Keratinocyte (primary cell): ENCODE data around the gene MBTPS1.

Source experiments
- EZH2 ChIP-seq: IDR thresholded peaks from one replicate; pipeline ENCODE4 v1.6.1; 2012; ENCODE audit warnings: inconsistent platforms, mild to moderate bottlenecking, low read length, moderate library complexity
- TF ChIP-seq, protein P1 (sequence below), 3 experiments: IDR thresholded peaks in 1 of 3; conservative IDR thresholded peaks in 1 of 3; optimal IDR thresholded peaks in 1 of 3; 2 replicates in 2 of 3; 3 replicates in 1 of 3; pipeline versions ENCODE3 to v1.5.1; 2011; ENCODE audit warnings: low read length in 3 of 3, mild to moderate bottlenecking in 3 of 3, moderate library complexity in 2 of 3, control low read depth in 1 of 3, inconsistent platforms in 1 of 3; ENCODE audit not compliant: insufficient read depth in 2 of 3; ENCODE audit errors: extremely low read depth in 1 of 3

DNA sequence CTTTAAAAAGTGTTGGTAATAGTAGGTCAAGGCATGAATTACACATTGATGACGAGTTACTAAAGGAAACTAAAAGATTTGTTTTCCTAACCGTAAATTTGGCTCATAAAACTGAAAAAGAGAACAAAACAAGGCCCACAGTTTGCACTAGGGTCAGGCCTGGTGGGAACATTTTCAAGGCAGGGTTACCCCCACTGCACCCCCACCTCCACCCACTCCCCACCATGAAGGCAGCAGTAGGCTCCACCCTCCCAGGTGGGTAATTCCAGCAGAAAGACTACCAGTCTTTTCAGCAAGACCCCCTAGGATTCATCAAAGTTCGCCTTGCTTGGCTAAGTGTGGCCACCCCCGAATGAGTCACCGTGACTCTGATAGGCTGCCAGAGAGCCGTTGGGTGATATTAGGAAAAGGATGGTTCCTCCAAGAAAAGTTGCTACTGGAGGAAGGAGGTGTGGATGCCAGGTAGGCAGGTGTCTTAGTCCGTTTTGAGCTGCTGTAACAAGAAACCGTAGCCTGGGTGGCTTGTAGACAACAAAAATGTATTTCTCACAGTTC lies 37.0 kb upstream of the MBTPS1 start:
- TF ChIP-seq, protein P1, sequence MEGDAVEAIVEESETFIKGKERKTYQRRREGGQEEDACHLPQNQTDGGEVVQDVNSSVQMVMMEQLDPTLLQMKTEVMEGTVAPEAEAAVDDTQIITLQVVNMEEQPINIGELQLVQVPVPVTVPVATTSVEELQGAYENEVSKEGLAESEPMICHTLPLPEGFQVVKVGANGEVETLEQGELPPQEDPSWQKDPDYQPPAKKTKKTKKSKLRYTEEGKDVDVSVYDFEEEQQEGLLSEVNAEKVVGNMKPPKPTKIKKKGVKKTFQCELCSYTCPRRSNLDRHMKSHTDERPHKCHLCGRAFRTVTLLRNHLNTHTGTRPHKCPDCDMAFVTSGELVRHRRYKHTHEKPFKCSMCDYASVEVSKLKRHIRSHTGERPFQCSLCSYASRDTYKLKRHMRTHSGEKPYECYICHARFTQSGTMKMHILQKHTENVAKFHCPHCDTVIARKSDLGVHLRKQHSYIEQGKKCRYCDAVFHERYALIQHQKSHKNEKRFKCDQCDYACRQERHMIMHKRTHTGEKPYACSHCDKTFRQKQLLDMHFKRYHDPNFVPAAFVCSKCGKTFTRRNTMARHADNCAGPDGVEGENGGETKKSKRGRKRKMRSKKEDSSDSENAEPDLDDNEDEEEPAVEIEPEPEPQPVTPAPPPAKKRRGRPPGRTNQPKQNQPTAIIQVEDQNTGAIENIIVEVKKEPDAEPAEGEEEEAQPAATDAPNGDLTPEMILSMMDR (optimal IDR thresholded peaks at IDR 0.05 in 1 of 3, IDR thresholded peaks at IDR 0.05 in 1 of 3, conservative IDR thresholded peaks at IDR 0.05 in 1 of 3; ENCODE audit: extremely low read depth in 1 of 3, insufficient read depth in 2 of 3, low read length in 3 of 3), result no peak
- no peak for TF ChIP-seq EZH2
